GM18508 (cell line): ENCODE data around the gene FAXDC2.

Source experiments
- ATAC-seq: cut with Tn5 transposase; IDR thresholded peaks from one replicate; pipeline ENCODE4 v1.9.1; 2021; ENCODE audit warnings: moderate number of reproducible peaks; ENCODE audit not compliant: insufficient read depth, unreplicated experiment

FAXDC2 gene

DNA sequence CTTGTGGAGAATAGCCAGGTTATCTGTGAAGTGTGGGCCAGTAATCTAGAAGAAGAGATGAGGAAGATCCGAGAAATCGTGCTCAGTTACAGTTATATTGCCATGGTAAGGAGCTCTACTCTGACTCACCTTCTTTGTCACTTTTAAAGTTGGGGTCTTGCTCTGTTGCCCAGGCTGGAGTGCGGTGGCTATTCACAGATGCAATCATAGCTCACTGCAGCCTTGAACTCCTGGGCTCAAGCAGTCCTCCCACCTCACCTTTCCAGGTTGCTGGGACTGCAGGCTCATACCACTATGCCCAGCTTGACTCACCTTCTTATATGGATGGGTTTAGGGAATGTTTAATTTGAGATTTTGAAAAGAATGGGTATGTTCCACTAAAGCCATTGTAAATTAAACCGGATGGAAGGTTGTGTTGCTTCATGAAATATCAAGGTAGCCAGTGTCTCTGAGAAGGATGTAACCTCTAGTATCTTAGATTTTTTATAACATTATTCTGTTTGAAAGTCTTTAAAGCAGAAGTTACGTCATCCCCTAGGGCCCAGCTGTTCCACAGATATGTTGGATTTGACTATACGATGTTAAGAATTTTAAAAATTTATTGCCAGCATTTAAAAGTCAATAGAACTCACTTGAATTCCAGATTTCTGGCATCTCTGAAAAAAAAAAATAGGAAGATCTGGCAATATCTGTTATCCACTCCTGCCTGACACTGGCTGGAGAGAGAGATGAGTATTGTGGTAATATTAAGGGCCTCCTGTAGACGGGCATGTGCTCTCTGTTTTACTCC, 13.1 kb upstream of the FAXDC2 start:
- no peak for ATAC-seq

DNA sequence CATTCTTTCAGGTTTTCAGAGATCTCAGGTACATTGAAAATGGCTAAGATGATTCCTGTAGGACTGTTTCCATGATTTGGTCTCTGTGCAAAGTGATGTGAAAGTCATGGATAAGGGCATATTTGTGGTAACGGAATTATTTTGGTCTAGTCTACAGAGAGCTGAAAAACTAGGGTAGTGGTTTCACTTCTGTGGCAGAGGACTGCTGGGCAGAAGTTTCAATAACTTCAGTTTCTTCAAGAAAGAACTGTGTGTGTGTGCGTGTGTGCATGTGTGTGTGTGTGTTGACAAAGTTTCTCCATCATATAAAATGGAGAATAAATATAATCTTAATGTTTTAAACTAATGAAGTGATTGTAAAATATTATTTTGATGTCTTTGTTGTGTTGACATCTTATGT, 12.4 kb upstream of the FAXDC2 start:
- no peak for ATAC-seq

DNA sequence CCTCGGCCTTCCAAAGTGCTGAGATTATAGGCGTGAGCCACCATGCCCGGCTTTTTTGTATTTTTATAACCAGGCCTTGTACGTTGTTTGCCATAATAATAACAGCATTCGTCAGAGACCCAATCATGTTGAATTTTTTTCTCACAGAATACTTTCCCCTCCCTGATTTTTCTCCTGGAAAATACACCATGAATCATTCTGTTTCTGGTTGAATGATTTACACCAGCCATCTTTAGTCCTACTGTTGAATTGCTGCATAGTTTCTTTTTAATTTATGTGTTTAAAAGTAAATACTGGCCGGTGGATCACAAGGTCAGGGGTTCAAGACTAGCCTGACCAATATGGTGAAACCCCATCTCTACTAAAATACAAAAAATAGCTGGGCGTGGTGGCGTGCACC, 11.5 kb upstream of the FAXDC2 start:
- no peak for ATAC-seq

DNA sequence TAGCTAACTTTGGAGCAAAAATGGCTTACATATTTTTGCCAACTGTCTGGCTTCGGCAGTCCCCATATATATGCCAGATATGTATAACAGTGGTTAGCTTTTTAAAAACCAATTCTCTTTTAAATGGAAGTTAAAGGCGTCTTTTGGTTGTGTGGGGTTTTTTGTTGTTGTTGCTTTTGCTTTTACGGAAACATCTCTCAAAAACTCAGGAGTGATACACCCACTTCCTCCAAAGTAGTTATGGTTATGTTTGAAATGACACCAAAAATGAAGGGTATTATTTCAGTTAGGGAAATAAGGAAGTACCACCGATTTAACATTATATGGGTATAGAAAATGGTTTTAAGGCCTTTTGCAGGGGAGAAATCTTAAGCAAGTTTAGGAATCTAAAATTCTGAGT, 10.4 kb upstream of the FAXDC2 start:
- no peak for ATAC-seq

DNA sequence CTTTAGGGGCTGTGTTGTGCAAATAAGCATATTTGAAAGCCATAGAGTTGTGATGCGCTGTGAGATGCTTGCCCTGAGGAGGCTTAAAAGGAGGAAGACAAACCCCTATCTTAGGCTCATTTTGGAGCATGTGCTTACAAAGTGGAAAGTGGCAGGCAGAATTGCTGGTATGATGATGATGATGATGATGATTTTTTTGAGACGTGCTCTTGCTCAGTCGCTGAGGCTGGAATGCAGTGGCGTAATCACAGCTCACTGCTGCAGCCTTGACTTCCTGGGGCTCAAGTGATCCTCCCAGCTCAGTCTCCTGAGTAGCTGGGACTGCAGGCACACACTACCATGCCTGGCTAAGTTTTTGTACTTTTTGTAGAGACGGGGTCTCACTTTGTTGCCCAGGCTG, 9.7 kb upstream of the FAXDC2 start:
- no peak for ATAC-seq

DNA sequence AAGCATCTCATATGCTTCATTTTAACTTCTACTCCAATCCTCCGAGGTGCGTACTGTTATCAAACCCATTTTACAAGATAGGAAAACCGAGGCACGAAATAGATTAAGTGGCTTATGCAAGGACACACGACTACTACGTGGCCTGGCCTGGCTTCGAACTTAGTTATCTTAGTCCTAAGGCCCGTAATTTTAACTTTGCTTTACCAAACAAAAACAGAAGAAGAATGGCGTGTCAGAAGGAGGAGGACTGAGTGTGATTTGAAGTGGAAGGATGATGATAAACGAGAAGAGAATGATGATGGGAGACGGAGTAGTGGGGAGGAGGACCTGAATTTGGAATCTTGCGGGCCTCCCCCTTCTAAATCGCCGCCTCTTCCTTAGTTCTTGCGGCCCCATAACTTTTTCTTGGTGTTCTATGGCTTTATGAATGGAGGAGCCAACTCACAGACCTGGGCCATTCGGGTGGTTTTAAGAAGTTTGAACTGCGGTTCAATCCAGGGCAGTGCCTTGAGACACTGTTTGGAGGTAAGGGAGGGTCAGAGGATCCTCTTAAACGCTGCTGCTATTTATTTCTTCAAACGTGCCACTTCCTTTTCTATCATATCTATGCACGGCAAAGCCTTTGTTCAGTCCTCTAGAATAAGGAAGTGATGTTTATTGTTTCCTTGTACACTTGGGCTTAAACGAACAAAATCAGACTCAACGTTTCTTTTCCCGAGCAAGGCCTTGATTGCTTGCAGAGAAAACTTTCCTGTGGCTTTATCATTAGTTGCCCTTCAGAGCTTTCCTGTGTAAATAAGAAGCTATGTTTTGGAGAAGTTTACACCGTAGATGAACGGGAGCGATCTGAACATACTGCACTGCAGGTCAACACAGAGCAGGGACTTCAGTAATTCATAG, 8.8 kb upstream of the FAXDC2 start:
- no peak for ATAC-seq

DNA sequence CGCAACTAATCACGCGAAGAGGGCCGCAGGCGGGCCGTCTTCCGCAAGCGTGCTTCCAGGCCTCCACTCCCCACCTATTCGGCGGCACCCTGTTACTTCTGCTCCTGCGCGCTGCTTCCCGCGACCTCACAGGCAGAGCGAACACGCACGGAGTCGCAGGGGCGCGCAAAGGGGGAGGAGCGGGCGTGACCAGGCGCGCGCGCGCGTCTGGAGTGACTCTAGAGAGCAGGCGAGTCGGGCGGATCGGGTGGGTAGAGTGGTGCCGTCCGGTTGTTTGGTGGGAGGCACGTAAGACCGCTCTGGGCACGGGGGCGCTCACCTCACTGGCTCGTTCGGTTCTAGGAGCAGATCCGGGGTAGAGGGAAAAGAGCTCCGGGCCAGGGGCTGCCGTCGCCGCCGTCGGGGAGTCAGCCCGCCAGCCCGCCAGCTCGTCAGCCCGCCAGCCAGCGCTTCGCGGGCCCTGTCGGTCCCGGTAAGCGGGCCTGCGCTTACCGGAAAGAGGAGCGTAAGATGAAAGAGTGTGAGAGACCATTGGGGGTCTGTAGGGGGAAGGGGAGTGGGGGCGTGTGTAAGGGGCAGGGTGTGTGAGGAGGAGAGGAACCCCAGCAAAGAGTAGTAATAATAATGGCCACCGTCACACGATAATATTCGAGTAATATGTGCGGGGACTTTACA, 8.0 kb upstream of the FAXDC2 start, which contains the start of gene CNOT8:
Gene CNOT8, plus strand, starts transcription at position 331 of the 675 bp plus-strand sequence. CDS start 4,652 bp downstream, outside the sequence.
- ATAC-seq = peak; percentile 59

DNA sequence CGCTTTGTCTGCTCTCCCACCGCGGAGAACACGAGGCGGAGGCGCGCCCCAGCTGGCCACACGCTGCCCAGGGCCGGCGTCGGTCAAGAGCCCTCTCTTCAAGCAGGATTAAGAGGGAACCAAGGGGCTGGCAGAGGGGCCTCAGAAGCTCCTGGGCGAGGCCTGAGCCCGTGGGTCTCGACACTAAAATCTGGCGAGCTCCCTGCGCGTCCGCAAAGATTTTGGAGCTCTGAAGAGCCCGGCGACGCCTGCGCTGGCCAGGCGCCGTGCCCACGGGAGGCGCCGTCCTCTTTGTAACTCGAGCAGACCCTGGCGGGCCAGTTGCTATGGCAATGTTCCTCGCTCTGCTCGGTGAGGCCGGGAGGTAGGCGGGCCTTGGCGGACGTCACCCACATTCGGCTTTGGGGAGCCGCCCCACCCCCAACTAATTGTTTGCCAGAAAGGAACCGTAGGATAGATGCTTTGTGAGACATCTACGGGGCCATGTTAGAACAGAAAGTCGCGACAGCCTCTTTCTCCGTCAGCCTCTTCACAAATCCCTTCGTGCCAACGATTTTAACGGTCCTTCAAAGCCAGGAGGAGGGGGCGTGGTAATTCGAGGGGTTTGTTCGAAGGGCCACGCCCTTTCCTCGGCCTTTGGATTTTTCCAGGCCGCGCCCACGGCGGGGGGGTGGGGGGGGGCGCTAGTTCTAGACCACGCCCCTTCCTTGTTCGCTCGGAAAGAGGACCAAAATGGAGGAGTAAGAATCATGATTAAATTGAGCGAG, 7.3 kb upstream of the FAXDC2 start:
- peak; percentile 51 for ATAC-seq

DNA sequence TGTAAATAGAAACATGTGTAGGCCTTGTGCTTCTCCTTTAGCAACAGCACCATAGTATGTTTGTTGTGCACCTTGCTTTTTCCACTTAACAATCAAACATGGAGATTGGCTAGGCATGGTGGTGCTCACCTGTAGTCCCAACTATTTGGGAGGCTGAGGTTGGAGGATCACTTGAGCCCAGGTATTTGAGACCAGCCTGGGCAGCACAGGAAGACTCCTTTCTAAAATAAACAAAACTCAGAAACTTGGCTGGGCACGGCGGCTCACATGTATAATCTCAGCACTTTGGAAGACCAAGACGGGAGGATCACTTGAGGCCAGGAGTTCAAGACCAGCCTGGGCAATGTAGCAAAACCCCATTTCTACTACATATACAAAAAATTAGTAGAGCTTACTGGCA, 948 bp upstream of the FAXDC2 start:
- ATAC-seq = no peak

DNA sequence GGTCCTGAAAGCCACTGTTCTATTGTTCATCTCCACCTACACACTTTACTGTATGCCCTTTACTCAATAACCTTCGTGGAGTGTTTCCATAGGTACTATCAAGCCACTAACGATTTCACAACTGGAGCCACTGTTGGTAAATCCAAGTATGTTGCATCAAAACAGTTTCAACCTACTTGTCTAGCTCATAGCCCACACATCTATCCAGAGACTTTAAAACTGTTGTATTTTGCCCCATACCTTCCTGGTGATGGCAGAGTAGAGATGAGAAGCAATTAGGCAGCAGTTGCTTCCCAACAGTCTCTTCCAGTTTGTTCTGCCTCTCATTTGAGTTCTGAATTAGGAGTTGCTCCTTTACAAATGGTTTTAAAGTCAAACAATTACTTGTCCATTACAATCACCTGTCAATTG, 607 bp downstream of the FAXDC2 start:
- ATAC-seq = no peak

DNA sequence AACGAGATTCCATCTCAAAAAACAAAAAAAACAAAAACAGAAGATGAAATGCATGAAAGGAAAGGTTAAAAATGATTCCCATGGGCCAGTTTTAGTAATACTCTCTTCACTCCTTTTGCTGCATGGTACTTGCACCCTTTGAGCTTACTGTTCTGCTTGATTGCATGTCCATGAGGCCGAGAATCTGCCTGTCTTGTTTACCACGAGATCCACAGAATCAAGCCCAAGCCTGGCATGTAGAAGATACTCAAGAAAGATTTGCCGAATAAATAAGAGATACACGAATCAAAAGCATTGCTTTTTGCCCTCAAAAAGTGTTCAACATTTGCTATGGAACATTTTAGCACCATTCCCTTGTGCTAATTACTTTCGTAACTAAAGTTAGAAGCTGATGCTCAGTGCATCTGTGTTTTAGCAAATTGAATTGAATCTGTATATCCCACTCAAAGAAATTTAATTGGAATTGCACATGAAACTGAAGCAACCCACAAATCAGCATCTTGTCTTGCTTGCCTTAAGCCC, 1.1 kb downstream of the FAXDC2 start:
- no peak for ATAC-seq

DNA sequence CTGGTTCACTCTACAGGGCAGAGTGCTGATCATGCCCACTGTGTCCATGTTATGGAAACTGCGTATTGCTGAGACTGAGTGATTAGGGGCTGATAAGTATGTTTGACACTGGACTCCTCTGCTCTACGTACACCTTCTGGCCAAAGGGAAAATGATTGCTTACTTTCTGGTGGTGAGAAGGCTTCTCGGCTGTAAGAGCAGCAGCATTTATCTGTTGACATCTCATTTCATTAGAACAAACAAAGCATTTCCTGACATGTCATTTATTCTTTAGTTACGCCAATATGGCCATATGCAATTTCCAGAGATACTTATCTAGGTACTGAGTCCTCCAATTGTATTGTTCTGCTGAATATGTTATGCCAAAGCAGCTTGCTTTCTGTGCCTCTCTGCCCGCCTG, 5.6 kb downstream of the FAXDC2 start:
- ATAC-seq = no peak

DNA sequence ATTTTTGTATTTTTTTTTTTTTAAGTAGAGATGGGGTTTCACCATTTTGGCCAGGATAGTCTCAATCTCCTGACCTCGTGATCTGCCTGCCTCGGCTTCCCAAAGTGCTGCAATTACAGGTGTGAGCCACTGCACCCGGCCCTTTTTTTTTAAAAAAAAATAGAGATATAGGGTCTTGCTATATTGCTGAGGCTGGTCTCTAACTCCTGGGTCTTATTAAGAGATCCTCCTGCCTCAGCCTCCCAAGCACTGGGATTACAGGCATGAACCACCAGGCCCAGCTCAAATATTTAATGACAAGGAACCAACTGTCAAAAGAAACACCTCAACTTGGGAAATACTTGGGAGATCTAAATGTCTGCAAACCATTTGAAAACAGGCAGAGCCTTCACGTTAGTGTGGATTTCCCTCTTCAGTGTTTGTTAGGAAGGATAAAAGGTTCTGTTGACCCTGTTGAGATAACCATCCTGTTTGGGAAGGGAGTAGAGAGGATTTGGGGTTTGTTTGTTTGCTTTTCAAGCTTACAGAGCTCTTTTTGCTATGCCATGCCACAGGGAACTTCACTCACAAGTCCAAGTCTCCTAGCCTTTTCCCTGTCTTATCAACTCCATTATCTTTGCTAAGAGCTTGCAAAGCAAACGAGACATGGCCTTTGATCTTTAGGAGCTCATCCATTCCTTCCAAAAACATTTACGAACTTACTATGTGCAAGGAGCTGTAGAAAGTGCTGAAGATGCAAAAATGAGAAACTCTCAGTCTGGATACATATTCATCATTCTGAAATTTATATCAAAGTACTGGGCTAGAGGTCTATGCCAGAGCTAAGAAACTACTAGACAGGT, 7.5 kb downstream of the FAXDC2 start:
- ATAC-seq = no peak

DNA sequence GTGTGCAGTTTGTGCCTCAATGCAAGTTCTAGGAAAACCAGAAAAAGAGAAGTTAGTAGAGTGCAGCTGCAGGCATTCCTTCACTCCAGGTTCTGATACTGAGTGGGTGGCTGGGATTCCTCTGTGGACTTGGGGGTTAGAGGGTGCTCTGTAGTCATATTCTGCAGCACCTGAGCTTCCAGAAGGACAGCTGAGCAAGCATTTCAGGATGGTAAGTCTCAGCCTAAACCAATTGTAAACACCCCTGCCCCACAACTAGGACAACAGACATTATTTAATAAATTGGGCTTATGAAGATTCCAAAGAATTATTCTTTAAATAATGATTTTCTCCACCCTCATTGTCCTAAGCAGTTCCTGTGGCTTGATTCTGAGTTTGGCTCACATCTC, 9.1 kb downstream of the FAXDC2 start:
- ATAC-seq = no peak

DNA sequence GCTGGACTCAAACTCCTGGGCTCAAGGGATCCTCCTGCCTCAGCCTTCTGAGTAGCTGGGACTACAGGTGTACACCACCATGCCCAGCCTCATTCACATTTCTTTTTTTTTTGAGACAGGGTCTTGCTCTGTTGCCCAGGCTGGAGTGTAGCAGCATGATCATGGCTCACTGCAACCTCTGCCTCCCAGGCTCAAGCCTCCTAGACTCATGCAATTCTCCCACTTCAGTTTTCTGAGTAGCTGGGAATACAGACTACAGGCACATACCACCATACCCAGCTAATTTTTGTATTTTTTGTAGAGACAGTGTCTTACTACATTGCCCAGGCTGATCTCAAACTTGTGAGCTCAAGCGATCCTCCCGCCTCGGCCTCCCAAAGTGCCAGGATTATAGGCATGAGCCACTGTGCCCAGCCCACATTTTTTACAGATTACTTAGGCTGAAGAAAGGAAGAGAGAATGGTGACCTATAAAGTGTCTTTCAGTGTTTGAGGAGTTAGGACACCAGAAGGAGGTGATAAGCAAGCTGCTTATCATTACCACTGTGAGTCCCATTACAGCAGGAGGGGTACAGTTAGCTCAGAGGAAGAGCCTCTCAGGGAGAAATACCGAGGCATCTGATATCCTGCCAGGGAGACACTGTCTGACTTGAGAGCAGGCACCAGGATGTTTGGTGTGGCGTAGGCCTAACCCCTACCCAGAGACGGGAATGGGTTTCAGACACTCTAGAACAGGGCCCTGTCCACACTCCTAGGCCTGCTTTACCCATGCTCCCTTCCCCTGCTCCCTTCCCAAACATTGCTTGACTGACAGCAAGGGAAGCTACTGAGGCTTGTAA, 9.7 kb downstream of the FAXDC2 start:
- ATAC-seq = no peak

DNA sequence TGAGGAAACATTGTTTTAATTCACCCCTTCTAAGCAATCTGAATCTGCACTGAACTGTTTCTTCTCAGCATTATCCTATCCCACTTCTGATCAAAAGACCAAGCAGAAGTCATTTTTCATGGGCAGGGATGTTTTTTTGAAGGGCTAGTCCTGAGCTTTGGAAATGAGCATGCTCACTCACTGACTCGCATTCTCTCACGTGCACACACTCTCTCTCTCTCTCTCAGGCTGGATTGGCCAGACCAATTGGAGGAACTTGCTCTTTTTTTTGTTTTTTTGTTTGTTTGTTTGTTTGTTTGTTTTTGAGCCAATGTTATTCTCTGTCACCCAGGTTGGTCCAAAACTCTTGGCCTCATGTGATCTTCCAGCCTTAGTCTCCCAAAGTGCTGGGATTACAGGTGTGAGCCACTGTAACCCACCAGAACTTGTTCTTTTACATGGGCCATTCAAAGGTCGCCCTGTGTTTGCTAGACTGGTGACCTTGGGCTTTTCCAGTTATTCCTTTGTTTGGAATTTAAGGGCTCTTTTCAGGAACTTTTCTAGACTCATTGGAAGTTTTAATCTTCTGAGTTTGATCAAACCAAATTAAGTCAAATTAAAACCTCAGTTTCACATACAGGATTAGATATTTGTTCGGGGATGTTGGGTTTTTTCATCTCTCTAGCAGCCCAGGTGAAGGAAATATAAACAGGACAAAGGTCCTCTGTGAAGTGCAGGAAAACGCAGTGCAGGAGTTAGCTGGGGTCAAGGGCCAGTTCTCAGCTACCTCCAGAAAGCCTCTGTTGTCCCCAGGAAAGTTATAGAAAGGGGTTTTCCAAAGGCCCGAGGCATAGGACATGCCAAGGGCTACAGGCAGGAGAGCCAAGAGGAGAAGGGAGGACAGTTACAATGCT, 13.1 kb downstream of the FAXDC2 start:
- no peak for ATAC-seq

DNA sequence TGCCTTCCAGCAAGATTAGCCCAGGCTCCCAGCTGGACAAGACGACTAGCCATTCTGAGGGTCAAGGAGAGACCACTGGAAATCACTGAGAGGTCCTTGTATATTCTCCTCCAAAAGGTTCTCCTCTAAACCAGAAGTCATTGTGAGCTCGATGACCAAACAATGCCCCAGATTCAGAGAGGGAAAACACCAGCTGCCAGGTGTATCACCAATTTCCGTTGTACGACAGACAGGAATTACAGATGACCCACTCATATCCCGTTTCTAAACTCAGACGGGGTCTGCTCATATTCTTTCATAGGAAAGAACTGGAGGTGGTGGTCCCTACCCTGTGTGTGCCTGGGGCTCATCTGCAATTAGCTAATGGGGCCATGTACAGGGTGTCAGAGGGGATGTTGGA, 14.2 kb downstream of the FAXDC2 start:
- no peak for ATAC-seq
